DOHH2 (cell line): ENCODE data around the gene FLRT1.

Experiments used
- H3F3A ChIP-seq: fragments of 200-600 bp; sonication (generic), shearing (Covaris generic); 2 replicates; pipeline ENCODE4 v1.6.0; 2016; ENCODE audit warnings: antibody characterized with exemption, mild to moderate bottlenecking; ENCODE audit not compliant: control insufficient read depth, insufficient read depth
- H3K27ac ChIP-seq: fragments of 200-600 bp; sonication (generic); 2 replicates; pipeline ENCODE4 v1.5.1; 2014; ENCODE audit warnings: low read depth, mild to moderate bottlenecking, low read length, moderate library complexity
- H3K27me3 ChIP-seq: fragments of 200-600 bp; sonication (generic); 2 replicates; pipeline ENCODE4 v1.6.1; 2014; ENCODE audit warnings: mild to moderate bottlenecking, low read length, mixed read lengths; ENCODE audit not compliant: control insufficient read depth
- H3K36me3 ChIP-seq: fragments of 200-600 bp; sonication (generic); 2 replicates; pipeline ENCODE4 v1.6.1; 2014; ENCODE audit warnings: mild to moderate bottlenecking, low read length, moderate library complexity, mixed read lengths; ENCODE audit not compliant: control insufficient read depth
- H3K4me1 ChIP-seq: fragments of 200-600 bp; sonication (generic); 2 replicates; pipeline ENCODE4 v1.6.1; 2014; ENCODE audit warnings: mild to moderate bottlenecking, low read length, mixed read lengths; ENCODE audit not compliant: control insufficient read depth
- H3K4me2 ChIP-seq: fragments of 200-600 bp; sonication (generic); 2 replicates; pipeline ENCODE4 v1.6.0; 2014; ENCODE audit warnings: mild to moderate bottlenecking, low read length, moderate library complexity
- H3K4me3 ChIP-seq: fragments of 200-600 bp; sonication (generic); 2 replicates; pipeline ENCODE4 v1.5.1; 2014; ENCODE audit warnings: mild to moderate bottlenecking, low read length, mixed read lengths
- H3K79me2 ChIP-seq: fragments of 200-600 bp; sonication (generic); 2 replicates; pipeline ENCODE4 v1.6.1; 2014; ENCODE audit warnings: mild to moderate bottlenecking, low read length, mixed read lengths; ENCODE audit not compliant: control insufficient read depth
- H3K9me2 ChIP-seq: fragments of 200-600 bp; sonication (generic); replicated peaks from 2 replicates; pipeline ENCODE4 v1.6.1; 2014; ENCODE audit warnings: mild to moderate bottlenecking, low read length, mixed read lengths; ENCODE audit not compliant: control insufficient read depth
- H3K9me3 ChIP-seq: fragments of 200-600 bp; sonication (generic); 2 replicates; pipeline ENCODE4 v1.6.1; 2014; ENCODE audit warnings: antibody characterized with exemption, low read length, mixed read lengths; ENCODE audit not compliant: control insufficient read depth, insufficient read depth
- H4K20me1 ChIP-seq: fragments of 200-600 bp; sonication (generic); 2 replicates; pipeline ENCODE4 v1.6.0; 2014; ENCODE audit warnings: low read depth, mild to moderate bottlenecking, antibody characterized with exemption, low read length, moderate library complexity; ENCODE audit not compliant: control insufficient read depth, insufficient read depth
- CTCF ChIP-seq: fragments of 200-600 bp; sonication (generic); IDR thresholded peaks from one replicate; pipeline ENCODE4 v1.5.1; 2014; ENCODE audit warnings: antibody characterized with exemption, mild to moderate bottlenecking, low read depth, low read length; ENCODE audit not compliant: poor library complexity, severe bottlenecking
- EZH2phosphoT487 ChIP-seq: fragments of 200-600 bp; sonication (generic); IDR thresholded peaks from 2 replicates; pipeline ENCODE4 v1.6.1; 2017; ENCODE audit warnings: borderline replicate concordance, mild to moderate bottlenecking, antibody characterized with exemption, low read length, moderate library complexity, mixed read lengths

Gene FLRT1

GRCh38 chr11:64005691-64006090, 30.0 kb upstream of the FLRT1 start:
- TF ChIP-seq EZH2phosphoT487 (no peak), CTCF (no peak)
- Histone ChIP-seq H3K79me2 (no peaks in the 10 kb centered on the region), H3K9me2 (no peaks in the 10 kb centered on the region), H3K27me3 (peaks cover 12% of the 10 kb centered on the region), H3K4me3 (no peak overlapping the region), H4K20me1 (0 out of 2 replicates have a peak, but pooled peaks cover 4% of the 10 kb centered on the region), H3K4me1 (peaks cover 11% of the 10 kb centered on the region), H3K27ac (no peak overlapping the region), H3K36me3 (no peaks in the 10 kb centered on the region), H3F3A (no peaks in the 10 kb centered on the region), H3K9me3 (peaks cover 7% of the 10 kb centered on the region), H3K4me2 (no peak overlapping the region)

GRCh38 chr11:64006398-64006797, 29.3 kb upstream of the FLRT1 start:
- Histone ChIP-seq H4K20me1 (0 out of 2 replicates have a peak, but pooled peaks cover 4% of the 10 kb centered on the region), H3K9me3 (peaks cover 11% of the 10 kb centered on the region), H3K36me3 (no peaks in the 10 kb centered on the region), H3K4me1 (peaks cover 10% of the 10 kb centered on the region), H3K4me2 (no peak overlapping the region), H3K27me3 (peaks cover 12% of the 10 kb centered on the region), H3K9me2 (no peaks in the 10 kb centered on the region), H3F3A (no peaks in the 10 kb centered on the region), H3K4me3 (no peak overlapping the region), H3K79me2 (no peaks in the 10 kb centered on the region), H3K27ac (no peak overlapping the region)
- no peak for TF ChIP-seq CTCF
- no peak for TF ChIP-seq EZH2phosphoT487

- Histone ChIP-seq H3K4me1 (peaks cover 2% of the 10 kb centered on the region), H3K9me2 (no peaks in the 10 kb centered on the region), H3K79me2 (no peaks in the 10 kb centered on the region), H3F3A (no peaks in the 10 kb centered on the region), H3K36me3 (no peaks in the 10 kb centered on the region), H3K27me3 (peaks cover 12% of the 10 kb centered on the region), H3K4me3 (no peak overlapping the region), H3K4me2 (no peak overlapping the region), H3K9me3 (peaks cover 11% of the 10 kb centered on the region), H3K27ac (no peak overlapping the region), H4K20me1 (0 out of 2 replicates have a peak, but pooled peaks cover 4% of the 10 kb centered on the region)
- TF ChIP-seq EZH2phosphoT487: no peak
Measured at GRCh38 chr11:64007160-64007628, 28.5 kb upstream of the FLRT1 start.

- no peak overlapping the region for H3K27ac ChIP-seq
- 0 out of 2 replicates have a peak, but pooled peaks cover 2% of the 10 kb centered on the region for H4K20me1 ChIP-seq
- no peaks in the 10 kb centered on the region for H3F3A ChIP-seq
- H3K9me3 ChIP-seq: peaks cover 11% of the 10 kb centered on the region
- no peak overlapping the region for H3K4me3 ChIP-seq
- no peaks in the 10 kb centered on the region for H3K4me1 ChIP-seq
- H3K79me2 ChIP-seq: no peaks in the 10 kb centered on the region
- H3K9me2 ChIP-seq: no peaks in the 10 kb centered on the region
- no peak overlapping the region for H3K4me2 ChIP-seq
- H3K27me3 ChIP-seq: peaks cover 12% of the 10 kb centered on the region
- no peak for TF ChIP-seq EZH2phosphoT487
- TF ChIP-seq CTCF: no peak
- H3K36me3 ChIP-seq: no peaks in the 10 kb centered on the region
Measured at GRCh38 chr11:64007629-64008282, 28.0 kb upstream of the FLRT1 start.
